Measurements from ENCODE around the gene ARF4.
"Not testable (repeated sequence)": the region's sequence is repeated elsewhere in the genome, so short reads cannot be mapped to it uniquely, and the experiment has no call there.

Gene ARF4

GRCh38 chr3:57597127-57597923, at the start of gene ARF4:
Gene ARF4, minus strand, starts transcription at chr3:57597344. Its CDS starts 204 bp downstream, at chr3:57597140.
- DNase-seq = peak; percentile 96 to 100 (median 99)

- no peak for DNase-seq
These were observed 49.6 kb upstream of the ARF4 start for GRCh38 chr3:57646723-57647122.

- no peak for DNase-seq
These were observed 47.6 kb upstream of the ARF4 start for GRCh38 chr3:57644740-57645139.

GRCh38 chr3:57637391-57637790, 40.2 kb upstream of the ARF4 start:
- no peak for DNase-seq

GRCh38 chr3:57634259-57634658, 37.1 kb upstream of the ARF4 start:
- DNase-seq = not testable (repeated sequence)

- peak in 8 of 14 donors; percentile 5 to 40 (median 11) for DNase-seq
These were observed 30.8 kb upstream of the ARF4 start for GRCh38 chr3:57627976-57628375.

GRCh38 chr3:57624801-57625200, 27.7 kb upstream of the ARF4 start:
- DNase-seq = no peak

GRCh38 chr3:57622362-57622761, 25.2 kb upstream of the ARF4 start:
- no peak for DNase-seq

GRCh38 chr3:57617739-57618138, 20.6 kb upstream of the ARF4 start:
- no peak for DNase-seq

- no peak for DNase-seq
These were observed 19.1 kb upstream of the ARF4 start for GRCh38 chr3:57616233-57616632.

GRCh38 chr3:57611870-57612269, 14.7 kb upstream of the ARF4 start:
- not testable (repeated sequence) for DNase-seq

GRCh38 chr3:57605683-57606082, 8.5 kb upstream of the ARF4 start:
- no peak for DNase-seq

- no peak for DNase-seq
These were observed 7.8 kb upstream of the ARF4 start for GRCh38 chr3:57604971-57605370.

- DNase-seq = no peak
These were observed 3.1 kb upstream of the ARF4 start for GRCh38 chr3:57600195-57600594.

GRCh38 chr3:57598765-57599360, 1.7 kb upstream of the ARF4 start:
- DNase-seq = no peak

- peak; percentile 7 to 81 (median 62) for DNase-seq
These were observed 533 bp downstream of the ARF4 start for GRCh38 chr3:57596495-57597126.

GRCh38 chr3:57594576-57594975, 2.6 kb downstream of the ARF4 start:
- no peak for DNase-seq

- DNase-seq = no peak
These were observed 3.0 kb downstream of the ARF4 start for GRCh38 chr3:57594144-57594543.

- no peak for DNase-seq
These were observed 4.8 kb downstream of the ARF4 start for GRCh38 chr3:57592306-57592705.

- no peak for DNase-seq
These were observed 9.2 kb downstream of the ARF4 start for GRCh38 chr3:57587905-57588304.

- no peak for DNase-seq
These were observed 10.4 kb downstream of the ARF4 start for GRCh38 chr3:57586778-57587177.

GRCh38 chr3:57583544-57583943, 13.6 kb downstream of the ARF4 start:
- DNase-seq = no peak

- no peak for DNase-seq
These were observed 14.5 kb downstream of the ARF4 start for GRCh38 chr3:57582474-57583168.

All from C1 segment of cervical spinal cord (tissue), 14 donors.